ENCODE data around the gene KIF2A. TPM values are rescaled to one million over a fixed set of nuclear protein-coding genes. Genes with fewer than 3 reads are reported as not detected.
A peak's percentile ranks its signal among the peaks of the same experiment; 100 is the strongest.

Gene KIF2A
- total and polyA plus RNA-seq, 9 of the 15 experiments (the other 6 are each of a cell fraction or from before 2014, with no cell fraction given), result 42.6 to 126 (median 77.6) TPM

DNA sequence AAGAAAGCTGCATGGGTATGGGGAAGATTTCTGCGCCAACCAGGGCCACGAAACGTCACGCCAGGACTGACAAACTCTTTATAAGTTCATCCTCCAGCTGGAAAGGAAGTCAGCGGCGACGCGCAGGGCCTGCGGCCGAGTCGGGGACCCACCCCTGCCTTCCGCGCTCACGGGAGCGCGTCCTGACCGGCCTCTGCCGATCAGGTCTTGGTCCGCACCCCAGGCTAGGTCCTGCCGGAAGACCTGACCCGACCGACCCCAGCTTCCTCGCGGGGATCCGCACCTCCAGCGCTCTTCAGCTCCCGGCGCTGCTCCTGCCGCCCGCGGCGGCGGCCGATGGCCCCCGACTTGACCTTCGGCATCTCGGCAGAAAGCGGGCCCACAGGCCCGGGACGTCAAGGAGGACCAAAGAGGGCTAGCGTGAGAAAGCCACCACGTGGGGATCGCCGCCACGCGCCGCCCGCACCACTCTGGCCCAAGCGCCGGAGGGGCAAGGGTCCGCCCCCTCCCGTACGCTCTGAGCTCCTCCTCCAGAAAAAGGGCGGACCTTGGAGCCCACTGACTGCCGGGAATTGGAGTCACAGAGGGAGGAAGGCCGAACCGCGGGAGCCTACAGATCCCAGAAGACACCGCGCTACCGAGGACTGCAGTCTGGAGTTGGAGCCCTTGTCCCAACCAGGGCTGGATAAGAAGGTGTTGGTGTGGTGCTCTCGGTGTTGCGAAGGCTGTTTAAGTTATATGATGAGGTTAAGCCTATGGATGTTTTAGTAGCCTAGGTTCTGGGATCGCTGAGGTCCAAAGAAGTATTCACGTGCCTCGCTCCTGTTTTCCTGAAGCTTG is 97.6 kb downstream of the KIF2A start, which contains the start of gene DIMT1 (continued):
- no peak for TF ChIP-seq ILF3 (IDR thresholded peaks at IDR 0.05; ENCODE audit: borderline replicate concordance)
- peak; percentile 12 to 15; a peak in 1 of 4 replicates for TF ChIP-seq RCOR1 (IDR thresholded peaks at IDR 0.05; ENCODE audit: borderline replicate concordance in 1 of 2, low read depth in 2 of 2, low read length in 2 of 2)
- peak; percentile 84 to 87 for TF ChIP-seq MAZ (CRISPR knock-in tag; conservative IDR thresholded peaks at IDR 0.05 in 1 of 2, IDR thresholded peaks at IDR 0.05 in 1 of 2)
- TF ChIP-seq NR2C2 (CRISPR knock-in tag; IDR thresholded peaks at IDR 0.05), result no peak
- peak; percentile 79 for TF ChIP-seq NR2C2 (tag; IDR thresholded peaks at IDR 0.05)
- TF ChIP-seq RNF2 (IDR thresholded peaks at IDR 0.05), result peak; percentile 47
- peak; percentile 69 for TF ChIP-seq SPI1 (IDR thresholded peaks at IDR 0.05; ENCODE audit: borderline replicate concordance, low read depth, low read length)
- TF ChIP-seq ZNF668 (CRISPR knock-in tag; IDR thresholded peaks at IDR 0.05), result no peak
- no peak for TF ChIP-seq GABPB2 (CRISPR knock-in tag; conservative IDR thresholded peaks at IDR 0.05)
- no peak for TF ChIP-seq ZNF717 (CRISPR knock-in tag; IDR thresholded peaks at IDR 0.05)
- TF ChIP-seq, protein P1, sequence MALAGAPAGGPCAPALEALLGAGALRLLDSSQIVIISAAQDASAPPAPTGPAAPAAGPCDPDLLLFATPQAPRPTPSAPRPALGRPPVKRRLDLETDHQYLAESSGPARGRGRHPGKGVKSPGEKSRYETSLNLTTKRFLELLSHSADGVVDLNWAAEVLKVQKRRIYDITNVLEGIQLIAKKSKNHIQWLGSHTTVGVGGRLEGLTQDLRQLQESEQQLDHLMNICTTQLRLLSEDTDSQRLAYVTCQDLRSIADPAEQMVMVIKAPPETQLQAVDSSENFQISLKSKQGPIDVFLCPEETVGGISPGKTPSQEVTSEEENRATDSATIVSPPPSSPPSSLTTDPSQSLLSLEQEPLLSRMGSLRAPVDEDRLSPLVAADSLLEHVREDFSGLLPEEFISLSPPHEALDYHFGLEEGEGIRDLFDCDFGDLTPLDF (CRISPR knock-in tag; IDR thresholded peaks at IDR 0.05), result peak; percentile 79; the same call in 1 of the 2 replicates
- peak; percentile 49; the same call in 1 of the 2 replicates for TF ChIP-seq ERF (CRISPR knock-in tag; IDR thresholded peaks at IDR 0.05)
- no peak for TF ChIP-seq TEAD2 (tag; IDR thresholded peaks at IDR 0.05)
- TF ChIP-seq DACH1 (IDR thresholded peaks at IDR 0.05; ENCODE audit: partially characterized antibody), result peak; percentile 47
- no peak for TF ChIP-seq ZNF583 (CRISPR knock-in tag; IDR thresholded peaks at IDR 0.05)
- TF ChIP-seq SIRT6 (IDR thresholded peaks at IDR 0.05; ENCODE audit: low read depth, low read length), result no peak
- TF ChIP-seq, protein P2, sequence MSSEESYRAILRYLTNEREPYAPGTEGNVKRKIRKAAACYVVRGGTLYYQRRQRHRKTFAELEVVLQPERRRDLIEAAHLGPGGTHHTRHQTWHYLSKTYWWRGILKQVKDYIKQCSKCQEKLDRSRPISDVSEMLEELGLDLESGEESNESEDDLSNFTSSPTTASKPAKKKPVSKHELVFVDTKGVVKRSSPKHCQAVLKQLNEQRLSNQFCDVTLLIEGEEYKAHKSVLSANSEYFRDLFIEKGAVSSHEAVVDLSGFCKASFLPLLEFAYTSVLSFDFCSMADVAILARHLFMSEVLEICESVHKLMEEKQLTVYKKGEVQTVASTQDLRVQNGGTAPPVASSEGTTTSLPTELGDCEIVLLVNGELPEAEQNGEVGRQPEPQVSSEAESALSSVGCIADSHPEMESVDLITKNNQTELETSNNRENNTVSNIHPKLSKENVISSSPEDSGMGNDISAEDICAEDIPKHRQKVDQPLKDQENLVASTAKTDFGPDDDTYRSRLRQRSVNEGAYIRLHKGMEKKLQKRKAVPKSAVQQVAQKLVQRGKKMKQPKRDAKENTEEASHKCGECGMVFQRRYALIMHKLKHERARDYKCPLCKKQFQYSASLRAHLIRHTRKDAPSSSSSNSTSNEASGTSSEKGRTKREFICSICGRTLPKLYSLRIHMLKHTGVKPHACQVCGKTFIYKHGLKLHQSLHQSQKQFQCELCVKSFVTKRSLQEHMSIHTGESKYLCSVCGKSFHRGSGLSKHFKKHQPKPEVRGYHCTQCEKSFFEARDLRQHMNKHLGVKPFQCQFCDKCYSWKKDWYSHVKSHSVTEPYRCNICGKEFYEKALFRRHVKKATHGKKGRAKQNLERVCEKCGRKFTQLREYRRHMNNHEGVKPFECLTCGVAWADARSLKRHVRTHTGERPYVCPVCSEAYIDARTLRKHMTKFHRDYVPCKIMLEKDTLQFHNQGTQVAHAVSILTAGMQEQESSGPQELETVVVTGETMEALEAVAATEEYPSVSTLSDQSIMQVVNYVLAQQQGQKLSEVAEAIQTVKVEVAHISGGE (CRISPR knock-in tag; IDR thresholded peaks at IDR 0.05), result peak in 1 of 3 experiments; percentile 77; a peak in 2 of 6 replicates
- TF ChIP-seq, protein P3, sequence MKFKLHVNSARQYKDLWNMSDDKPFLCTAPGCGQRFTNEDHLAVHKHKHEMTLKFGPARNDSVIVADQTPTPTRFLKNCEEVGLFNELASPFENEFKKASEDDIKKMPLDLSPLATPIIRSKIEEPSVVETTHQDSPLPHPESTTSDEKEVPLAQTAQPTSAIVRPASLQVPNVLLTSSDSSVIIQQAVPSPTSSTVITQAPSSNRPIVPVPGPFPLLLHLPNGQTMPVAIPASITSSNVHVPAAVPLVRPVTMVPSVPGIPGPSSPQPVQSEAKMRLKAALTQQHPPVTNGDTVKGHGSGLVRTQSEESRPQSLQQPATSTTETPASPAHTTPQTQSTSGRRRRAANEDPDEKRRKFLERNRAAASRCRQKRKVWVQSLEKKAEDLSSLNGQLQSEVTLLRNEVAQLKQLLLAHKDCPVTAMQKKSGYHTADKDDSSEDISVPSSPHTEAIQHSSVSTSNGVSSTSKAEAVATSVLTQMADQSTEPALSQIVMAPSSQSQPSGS (CRISPR knock-in tag; IDR thresholded peaks at IDR 0.05), result no peak
- TF ChIP-seq KDM5B (IDR thresholded peaks at IDR 0.05; ENCODE audit: insufficient replicate concordance, low read depth, low read length), result peak; percentile 96
- TF ChIP-seq, protein P4, sequence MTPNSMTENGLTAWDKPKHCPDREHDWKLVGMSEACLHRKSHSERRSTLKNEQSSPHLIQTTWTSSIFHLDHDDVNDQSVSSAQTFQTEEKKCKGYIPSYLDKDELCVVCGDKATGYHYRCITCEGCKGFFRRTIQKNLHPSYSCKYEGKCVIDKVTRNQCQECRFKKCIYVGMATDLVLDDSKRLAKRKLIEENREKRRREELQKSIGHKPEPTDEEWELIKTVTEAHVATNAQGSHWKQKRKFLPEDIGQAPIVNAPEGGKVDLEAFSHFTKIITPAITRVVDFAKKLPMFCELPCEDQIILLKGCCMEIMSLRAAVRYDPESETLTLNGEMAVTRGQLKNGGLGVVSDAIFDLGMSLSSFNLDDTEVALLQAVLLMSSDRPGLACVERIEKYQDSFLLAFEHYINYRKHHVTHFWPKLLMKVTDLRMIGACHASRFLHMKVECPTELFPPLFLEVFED (CRISPR knock-in tag; conservative IDR thresholded peaks at IDR 0.05), result peak; percentile 42; the same call in 1 of the 2 replicates
